NOMO-1 treated with dmso at 0.1 percent for 144 hours (cell line): ENCODE data around the gene TMCO4.

ENCODE experiments used
- DNase-seq: peaks from one replicate; lab custom pipeline; 2025; ENCODE audit not compliant: unreplicated experiment; lab: John Stamatoyannopoulos, UW

The TMCO4 gene

DNA sequence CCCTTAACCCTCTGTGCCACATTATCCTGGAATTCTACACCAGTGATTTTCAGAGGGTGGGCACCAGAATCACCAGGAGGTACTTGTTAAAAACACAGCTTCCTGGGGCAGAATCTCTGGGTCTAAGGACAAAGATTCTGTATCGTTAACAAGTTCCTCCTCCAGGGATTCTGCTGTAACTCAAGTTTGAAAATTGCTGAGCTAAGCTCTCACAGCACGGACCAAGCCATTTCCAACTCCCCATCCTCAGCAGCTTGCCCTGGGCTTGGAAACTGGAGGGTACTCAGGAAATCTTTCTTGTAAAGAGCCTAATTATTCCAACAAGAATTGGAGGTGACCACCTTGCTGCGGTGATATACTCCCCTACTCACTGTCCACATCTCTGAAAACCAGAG lies 48.8 kb downstream of the TMCO4 start:
- no peak for DNase-seq

DNA sequence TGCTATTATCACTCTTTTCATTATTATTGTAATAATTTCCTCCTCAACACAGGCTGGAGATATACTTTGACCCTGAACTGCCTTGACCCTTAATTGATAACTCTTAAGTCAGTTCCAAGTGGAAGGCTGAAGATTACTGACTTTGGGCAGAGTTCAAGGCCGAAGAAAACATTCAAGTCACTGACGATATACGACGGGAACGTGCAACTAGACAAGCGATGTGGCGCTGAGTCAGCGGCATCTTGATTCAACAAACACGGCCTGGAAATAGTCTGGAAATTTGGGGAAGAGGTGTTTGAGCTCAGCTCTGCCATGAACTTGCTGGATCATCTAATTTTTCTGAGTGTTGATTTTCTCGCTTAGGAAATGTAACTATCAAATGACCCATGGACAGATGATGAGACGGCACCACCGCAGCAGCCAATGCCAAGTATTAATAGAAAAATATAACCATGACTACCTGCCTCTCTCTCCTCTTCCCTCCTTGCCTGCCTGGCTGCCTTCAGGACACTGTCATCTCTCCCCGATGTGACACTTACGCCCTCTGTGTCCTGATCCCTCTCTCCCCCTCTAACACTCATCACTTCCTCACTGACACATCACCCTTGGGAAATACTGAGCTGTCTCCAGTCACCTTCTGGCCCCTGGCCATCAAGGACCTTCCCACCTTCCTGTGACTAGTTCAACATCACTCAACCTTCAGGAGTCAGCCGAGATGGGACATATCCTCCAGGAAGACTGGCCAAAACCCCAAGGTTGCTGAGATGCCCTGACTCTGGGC lies 49.4 kb downstream of the TMCO4 start:
- no peak for DNase-seq

DNA sequence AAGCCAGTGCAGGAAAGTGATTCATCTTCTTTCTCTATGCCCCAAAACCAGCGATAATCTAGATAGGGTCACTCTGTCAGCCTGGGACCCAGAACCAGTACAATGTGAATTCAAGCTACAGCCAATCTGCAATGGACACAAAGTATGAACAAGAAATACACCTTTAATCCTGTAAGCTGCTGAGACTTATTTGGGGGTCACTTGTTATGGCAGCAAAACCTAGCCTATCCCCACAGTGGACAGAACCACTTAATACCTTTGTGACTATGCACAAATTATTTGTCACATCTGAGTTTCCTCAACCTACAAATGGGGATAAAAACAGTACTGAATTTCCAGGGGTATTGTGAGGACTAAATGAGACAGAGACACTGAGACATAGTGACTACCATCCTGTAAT lies 50.0 kb downstream of the TMCO4 start:
- DNase-seq = no peak

DNA sequence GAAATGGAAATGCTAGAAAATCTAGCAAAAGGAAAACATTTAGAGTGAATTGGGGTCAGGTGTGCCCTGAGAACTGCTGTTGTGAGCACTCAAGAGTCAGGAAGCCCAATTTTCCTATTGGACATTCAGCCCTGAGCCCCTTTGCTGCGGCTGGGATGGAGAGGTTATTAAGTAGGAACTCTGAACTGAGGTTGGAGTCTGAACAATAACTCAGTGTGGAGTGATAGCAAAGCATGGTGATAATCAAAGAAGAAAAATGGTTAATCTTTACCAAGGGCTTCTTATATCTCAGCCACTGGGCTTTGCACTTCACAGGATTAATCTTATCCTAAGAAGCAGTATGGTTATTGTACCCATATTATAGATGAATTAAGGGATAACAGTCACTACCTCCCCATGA lies 52.0 kb downstream of the TMCO4 start:
- DNase-seq = no peak

DNA sequence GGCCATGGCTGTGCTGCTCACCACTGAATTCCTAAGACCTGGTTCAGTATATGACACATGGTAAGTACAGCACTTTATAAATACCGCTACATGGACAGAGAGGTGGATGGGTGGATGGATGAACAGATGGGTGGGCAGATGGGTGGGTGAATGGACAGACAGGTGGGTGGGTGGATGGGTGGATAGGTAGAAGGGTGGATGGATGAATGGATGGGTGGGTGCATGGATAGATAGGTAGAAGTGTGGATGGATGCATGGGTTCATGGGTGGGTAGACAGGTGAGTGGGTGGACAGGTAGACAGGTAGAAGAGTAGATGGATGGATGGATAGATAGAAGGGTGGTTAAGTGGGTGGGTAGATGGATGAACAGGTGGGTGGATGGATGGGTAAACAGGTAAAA lies 54.8 kb downstream of the TMCO4 start:
- DNase-seq = no peak

- no peak for DNase-seq
Observed at GRCh38 chr1:19744335-19744743, 55.4 kb downstream of the TMCO4 start.

DNA sequence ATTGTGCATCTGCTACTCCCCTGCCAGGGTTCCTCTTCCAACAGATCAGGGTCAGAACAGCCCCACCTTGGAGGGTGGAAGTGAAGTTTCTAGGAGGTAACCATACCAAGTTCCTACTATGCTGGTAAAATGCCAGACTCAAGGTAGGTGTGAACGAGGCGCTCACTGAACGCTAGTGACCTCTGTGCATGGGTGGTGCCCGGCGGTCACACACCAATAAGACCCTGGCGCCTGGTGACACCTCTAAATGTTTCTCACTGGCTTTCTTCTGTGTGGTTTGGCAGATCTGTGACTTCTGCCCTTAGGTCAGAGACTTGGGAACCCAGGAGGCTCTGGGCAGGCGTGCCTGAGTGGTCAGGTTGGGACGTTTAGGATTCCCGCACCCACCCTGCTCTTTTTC lies 55.9 kb downstream of the TMCO4 start:
- no peak for DNase-seq

DNA sequence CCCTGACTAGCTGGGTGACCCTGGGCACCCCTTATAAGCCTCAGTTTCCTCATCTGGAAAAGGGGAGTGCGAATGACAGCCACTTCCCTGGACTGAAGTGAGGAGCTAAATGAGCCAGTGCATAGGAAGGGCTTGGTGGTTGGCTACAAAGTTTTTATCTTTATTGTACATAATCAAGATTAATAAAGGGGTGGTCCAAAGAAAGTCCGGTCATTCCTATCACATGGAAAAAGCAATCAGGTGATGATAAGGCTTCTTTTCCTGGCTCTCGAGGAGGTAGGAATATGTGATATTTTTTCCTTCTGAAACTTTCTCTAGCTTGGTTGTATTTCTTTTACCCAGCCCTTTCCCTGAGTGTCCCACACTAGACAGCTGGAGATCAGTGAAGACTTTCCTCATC lies 56.5 kb downstream of the TMCO4 start:
- no peak for DNase-seq

DNA sequence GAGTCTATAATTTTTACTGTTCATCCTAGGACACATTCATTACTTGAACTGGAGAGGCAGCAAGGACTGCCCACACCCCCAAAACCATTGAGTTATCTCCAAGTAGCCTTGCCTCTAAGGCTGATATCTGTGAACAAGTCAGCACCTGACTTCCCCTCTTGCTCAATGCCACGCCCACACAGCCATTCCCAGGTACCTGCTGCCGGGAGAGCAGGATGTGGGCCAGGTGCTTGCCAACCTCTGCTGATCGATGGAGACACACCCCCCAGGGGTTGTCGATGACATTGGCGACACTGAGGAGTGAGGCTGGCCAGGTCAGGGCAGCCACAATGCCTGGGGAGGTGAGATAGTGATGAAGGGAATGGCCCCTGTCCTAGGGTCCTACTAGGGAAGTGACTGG lies 60.1 kb downstream of the TMCO4 start:
- no peak for DNase-seq

DNA sequence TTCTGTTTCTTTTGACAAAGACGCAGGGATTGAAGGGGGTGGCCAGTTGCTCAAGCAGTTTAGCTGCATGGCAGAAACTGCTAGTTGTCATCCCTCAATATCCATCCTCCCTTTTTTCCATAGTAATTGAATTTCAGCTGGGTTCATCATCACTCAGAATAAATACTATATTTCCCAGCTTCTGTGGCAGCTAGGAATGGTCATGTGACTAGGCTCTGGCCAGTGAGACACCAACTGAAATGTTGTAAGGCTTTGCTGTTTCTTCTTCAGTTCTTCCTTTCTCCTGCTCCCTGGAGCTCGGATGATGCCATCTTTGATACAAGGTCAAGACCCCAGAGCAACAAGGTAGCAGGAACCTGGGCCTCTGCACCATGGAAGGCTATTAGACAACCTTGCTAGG lies 61.0 kb downstream of the TMCO4 start:
- no peak for DNase-seq

DNA sequence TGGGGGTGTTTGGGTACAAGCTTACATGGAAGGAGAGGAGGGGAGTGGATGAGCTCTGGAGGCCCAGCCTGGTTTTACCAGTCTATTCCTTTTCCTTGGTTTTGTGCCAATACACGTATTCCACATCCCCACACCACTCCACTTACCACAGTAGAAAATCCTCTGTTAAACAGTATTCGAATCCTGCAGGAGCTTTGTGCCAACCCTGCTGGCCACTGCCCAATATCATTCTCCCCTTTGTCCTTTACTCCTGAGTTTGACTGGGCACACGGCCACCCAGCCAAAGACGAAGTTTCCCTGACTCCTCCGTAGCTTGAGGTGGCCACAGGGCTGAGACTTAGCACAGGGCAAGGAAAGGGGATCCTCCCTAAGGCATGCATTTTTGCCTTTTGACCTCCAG lies 61.6 kb downstream of the TMCO4 start:
- DNase-seq = no peak

DNA sequence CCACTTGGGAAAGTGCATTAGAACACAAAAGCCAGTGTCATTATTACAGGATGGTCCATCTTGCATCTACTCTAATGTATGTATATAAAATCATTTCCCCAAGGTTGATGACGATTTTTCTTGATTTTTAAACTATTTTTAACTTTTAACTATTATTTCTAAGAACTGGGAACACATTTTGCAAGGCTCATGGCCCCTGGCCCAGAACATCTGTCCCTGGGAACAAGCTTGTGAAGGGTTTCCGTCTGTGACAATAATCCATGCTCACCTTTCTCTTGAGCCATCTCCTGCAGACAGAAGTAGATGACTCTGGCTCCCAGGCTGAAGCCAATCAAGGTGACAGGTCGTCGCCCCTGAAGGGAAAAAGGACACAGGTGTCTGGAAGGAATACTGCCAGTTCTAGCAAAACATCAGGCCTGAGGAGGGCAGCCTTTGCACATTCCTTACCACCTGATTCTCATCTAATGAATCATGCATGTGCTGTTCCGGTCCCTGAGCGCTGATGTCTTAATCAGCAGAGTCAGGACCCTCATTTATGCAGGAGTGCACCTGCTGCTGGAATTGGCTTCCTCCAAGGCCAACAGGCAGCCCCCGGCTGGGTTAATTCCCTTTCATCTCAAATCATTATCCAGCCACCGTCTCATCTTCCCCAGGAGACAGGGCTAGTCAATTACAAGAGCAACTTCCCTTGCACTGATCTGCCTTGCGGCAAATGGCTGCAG lies 62.5 kb downstream of the TMCO4 start:
- no peak for DNase-seq

- no peak for DNase-seq
Observed at GRCh38 chr1:19735440-19736127, 64.1 kb downstream of the TMCO4 start.

DNA sequence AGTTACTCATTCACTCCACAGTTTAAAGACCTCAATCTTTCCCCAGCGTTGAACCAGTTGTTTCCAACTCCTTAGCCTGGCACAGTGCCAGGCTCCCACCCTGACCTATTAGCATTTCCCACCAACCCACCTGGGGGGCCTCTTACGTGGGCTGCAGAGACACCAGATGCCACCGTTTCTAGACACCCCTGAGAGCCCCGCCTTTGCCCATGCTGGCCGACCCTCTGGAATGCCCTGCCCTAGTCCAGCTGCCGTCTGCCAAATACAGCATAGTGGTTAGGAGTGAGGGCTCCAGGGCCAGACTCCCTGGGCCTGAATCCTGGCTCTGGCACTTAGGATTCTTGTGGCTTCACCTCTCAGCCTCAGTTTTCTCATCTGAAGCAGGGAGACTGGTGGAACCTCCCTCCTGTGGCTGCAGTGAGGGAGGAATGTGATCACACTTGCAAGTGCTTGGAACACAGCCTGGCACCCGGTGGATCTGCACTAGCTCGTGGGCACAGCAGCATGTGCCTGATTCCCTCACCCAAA lies 65.2 kb downstream of the TMCO4 start:
- no peak for DNase-seq

DNA sequence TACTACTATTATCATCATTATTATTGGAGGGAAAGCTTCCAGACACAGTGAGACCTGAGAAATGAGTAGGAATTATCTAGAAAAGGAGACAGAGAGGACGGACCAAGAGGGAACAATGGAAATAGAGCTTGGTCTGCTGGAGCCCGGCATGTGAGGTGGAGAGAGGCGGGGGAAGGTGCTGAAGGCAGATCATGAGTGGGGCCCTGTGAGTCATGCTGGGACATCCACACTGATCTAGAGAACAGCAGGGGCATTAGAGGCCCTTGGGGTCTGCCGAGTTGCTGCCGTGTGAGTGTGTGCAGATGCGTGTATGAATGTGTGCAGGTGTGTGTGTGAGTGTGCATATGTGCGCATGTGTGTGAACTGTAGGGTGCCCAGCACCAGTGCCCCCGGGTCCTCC lies 65.7 kb downstream of the TMCO4 start:
- DNase-seq = no peak

GRCh38 chr1:19733615-19734014 lies 66.1 kb downstream of the TMCO4 start:
- DNase-seq = no peak

DNA sequence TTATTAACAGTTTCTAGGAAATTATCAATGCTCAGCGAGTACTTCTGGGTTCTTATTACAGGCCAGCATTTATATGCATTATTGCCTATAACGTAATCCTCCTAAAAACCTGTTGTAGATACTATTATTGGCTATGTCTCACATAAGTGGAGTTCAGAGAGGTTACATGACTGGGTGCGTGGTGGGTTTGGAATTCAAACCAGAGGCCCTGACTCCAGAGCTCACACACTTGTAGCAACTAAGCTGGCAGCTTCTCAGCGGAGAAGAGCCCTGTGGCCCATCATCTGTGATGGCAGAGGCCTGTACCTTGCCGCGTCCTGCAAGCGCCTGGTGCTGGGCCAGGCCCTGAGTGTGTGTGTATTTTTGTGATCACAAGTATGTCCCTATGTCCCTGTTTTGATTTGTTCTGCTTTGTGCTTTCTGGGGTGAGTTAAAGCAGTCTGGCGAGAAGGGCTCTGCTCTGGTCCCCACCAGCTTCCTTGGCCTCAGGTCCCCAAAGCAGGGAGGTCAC lies 68.3 kb downstream of the TMCO4 start:
- no peak for DNase-seq

GRCh38 chr1:19730793-19731192 lies 68.9 kb downstream of the TMCO4 start:
- no peak for DNase-seq

DNA sequence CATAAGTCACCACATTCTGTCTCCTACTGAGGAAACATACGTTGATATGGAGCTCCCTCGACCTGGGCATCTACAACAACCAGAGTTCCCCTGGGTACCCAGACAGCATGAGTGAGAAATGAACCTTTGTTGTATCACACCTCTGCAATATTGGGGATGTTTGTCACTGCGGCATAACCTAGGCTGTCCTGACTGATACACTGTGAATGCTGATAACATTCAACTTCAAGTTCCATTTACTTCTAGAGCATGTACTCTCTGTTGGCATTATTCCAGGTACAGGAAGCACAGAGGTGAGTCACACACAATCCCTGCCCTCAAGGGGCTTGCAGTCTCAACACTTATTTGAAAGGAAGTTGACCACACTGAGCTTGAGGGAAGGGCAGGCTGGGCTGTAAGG lies 69.5 kb downstream of the TMCO4 start:
- no peak for DNase-seq

GRCh38 chr1:19728413-19729145 lies 71.1 kb downstream of the TMCO4 start:
- no peak for DNase-seq

GRCh38 chr1:19725606-19726005 lies 74.1 kb downstream of the TMCO4 start:
- DNase-seq = no peak
